HG02981 (cell line): ENCODE measurements around the gene HYAL1.
"Not testable (repeated sequence)": the region's sequence is repeated elsewhere in the genome, so short reads cannot be mapped to it uniquely, and the experiment has no call there.

Source experiments
- ATAC-seq: cut with Tn5 transposase; IDR thresholded peaks from one replicate; pipeline ENCODE4 v1.9.1; 2021; ENCODE audit warnings: mild to moderate bottlenecking, moderate library complexity; ENCODE audit not compliant: unreplicated experiment

HYAL1 gene

GRCh38 chr3:50295553-50296431 is 7.6 kb downstream of the HYAL1 start:
- ATAC-seq = no peak

GRCh38 chr3:50294492-50295403 is 8.6 kb downstream of the HYAL1 start:
- no peak for ATAC-seq

DNA sequence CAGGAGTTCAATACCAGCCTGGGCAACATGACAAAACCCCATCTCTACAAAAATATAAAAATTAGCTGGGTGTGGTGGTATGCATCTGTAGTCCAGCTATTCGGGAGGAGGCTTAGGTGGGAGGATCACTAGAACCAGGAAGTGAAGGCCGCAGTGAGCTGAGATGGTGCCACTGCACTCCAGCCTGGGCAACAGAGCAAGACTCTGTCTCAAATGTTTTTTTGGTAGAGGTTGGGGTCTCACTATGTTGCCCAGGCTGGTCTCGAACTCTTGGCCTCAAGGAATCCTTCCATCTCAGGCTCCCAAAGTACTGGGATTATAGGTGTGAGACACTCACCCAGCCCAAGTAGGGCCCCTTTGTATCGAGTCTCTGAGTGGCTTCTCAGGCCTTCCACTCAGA is 9.3 kb downstream of the HYAL1 start:
- ATAC-seq = no peak

- no peak for ATAC-seq
Measured at GRCh38 chr3:50293079-50293801, 10.1 kb downstream of the HYAL1 start.

DNA sequence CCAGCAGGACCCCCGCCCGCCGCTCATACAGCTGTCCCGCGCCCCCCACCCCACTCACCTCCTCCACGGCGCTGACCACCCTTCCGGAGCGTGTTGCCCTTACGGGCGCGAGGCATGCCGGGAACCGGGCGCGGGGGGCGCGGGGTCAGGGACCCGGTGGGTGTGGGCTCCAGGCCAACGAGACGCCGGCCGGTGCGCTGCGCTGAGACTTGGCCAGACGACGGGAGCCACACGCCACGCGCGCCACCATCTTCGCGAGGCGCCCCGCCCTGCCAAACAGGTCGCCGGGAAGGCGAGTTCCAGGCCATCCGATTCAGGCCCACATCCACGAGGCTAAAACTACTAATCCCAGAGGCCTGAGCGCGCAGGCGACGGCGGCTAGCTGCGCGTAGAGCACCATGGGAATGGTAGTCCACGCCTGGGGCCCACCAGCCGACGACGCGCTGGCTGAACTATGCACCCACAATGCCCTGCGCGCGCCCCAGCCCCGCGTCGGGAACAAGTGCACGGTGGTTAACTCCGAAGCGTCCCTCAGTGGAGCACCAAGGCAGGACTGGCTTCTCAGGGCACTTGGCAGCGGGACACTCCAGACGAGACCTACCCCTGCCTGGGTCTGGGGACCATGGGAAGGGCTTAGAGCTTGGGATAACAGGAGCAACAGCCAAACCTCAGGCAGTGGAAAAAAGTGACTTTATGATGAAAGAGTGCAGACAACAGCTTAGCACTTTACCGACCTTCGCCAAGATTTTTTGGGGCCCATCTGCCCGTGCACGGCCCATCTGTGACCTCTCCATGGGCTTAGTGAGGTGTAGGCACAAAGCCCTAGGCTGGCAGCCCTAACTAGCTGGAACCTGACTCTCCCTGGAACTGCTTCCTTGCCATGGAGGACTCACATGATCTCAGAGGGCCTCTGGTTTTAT is 11.0 kb downstream of the HYAL1 start, which contains the start of gene IFRD2:
IFRD2 (minus strand) TSS at position 271 of the 920 bp plus-strand sequence; CDS start at position 116, 155 bp downstream.
- ATAC-seq = peak; percentile 95

GRCh38 chr3:50290161-50290641 is 13.2 kb downstream of the HYAL1 start:
- ATAC-seq = no peak

GRCh38 chr3:50289130-50289529 is 14.2 kb downstream of the HYAL1 start:
- no peak for ATAC-seq

DNA sequence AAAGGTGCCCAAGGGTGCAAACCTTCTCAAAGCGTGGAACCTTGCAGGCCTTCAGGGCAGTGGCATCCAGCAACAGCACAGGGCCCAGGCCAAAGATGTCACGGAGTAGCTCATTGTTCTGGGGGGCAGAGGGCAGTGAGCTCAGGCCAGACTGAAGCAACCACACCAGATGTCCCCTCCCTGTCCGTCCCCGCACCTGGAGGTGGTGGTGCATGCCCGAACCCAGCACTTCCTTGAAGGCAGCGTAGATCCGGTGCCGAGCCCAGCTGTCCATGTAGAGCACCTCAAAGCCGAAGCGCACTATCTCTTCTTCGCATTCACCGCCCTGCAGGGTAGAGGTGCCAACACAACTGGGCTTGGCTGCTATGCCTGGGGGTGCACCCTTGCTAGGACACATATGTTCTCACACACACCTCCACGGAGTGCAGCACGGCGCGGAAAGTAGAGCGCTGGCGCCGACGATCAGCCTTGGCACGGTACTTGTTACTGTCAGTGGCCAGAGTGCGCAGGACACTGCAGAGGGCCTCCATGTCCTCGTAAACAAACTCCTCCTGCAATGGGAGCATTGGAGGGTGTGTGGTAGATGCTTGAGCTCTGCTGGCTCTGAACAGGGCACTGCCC is 14.9 kb downstream of the HYAL1 start:
- no peak for ATAC-seq

DNA sequence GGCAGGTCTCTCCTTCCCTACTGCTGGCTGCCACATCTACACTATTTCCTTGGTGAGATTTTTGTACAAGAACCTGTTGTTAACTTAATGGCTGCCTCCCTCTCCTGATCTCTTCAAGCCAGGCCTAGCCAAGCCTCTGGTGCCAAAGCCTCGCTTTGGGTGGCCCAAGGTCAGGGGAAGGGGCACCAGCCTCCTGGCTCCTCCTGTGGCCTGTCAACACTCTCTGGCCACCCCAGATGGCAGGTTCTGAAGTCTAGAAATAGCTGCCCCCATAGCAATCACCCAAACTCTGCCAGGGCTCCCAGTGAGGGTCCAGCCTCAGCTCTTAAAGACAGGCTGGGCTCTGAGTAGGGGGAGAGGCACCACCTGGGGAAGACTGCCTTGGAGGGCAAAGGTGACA is 16.1 kb downstream of the HYAL1 start:
- ATAC-seq = no peak

DNA sequence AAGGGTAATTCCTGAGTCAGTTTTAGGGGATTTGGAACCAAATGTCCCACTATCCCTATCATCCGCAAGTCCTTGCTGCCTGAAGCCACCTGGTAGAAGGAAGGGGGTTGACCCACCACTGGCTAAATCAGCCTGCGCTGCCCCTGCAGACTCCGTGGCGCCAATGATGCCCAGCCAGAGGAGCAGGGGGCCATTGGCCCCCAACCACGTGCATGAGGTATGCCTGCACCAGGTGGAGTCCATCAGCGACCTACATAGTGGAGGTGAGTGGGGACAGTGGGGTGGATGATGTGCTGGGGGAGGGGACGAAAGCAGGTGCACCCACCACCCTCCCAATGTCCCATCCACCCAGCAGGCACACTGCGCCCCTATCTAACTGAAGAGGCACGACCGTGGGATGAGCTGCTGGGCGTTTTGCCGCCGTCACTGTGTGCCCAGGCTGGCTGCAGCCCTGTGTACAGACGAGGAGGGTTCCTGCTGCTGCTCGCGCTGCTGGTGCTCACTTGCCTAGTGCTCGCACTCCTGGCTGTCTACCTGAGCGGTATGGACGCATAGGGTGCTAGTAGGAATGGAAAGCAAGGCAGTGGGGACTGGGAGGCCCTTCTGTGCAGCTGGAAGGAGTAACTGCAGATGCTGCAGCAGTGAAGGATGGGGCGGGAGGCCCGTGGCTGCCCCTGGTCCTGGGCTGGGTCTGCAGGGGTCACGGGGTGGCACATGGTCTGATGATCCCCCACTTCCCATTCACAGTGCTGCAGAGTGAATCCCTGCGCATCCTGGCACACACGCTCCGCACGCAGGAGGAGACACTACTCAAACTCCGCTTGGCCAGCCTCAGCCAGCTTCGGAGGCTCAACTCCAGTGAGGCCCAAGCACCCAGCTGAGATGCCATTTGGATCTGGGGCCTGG is 16.8 kb downstream of the HYAL1 start:
- ATAC-seq = no peak

DNA sequence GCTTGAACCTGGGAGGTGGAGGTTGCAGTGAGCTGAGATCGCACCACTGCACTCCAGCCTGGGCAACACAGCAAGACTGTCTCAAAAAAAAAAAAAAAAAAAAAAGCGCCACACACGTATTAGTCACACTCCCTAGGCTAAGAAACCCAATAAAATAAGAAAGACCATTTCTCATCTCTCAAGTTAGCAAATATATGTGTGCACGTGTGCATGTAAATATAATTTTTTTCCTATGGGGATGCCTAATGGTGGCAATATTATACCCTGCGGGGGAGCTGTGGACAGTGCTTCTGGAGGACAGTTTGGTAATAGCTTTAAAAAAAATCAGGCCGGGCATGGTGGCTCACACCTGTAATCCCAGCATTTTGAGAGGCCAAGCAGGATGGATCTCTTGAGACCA is 19.3 kb downstream of the HYAL1 start:
- not testable (repeated sequence) for ATAC-seq

DNA sequence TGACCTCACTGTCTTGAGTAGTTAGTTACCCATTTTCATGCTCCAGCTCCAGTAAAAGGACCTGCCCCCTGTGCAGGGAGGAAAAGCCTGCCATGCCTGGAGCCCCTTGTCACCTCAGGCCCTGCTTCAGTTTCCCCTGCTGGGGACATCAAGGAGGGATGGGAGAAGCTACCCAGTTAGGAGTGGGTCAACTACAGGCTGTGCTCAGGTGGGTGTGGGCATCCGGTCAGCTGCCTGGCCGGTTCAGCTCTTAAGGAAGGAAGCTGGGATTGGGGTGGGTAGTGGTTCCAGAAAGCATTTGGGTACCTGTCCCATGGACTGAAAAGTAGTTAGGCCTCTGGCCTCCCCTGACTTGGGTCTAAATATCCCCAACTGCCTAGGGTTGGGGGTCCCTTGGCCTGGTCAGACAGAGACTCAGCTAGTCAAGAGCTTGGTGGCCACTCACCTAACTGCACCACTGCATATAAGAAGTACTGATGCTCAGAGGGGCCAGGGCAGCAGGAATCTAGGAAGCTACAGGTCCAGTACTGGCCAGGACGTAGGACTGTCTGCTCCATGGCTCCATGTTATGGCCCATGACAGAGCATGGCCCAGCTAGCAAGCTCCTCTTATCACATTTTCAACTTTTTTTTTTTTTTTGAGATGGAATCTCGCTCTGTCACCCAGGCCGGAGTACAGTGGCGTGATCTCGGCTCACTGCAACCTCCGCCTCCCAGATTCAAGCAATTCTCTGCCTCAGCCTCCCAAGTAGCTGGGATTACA is 23.9 kb downstream of the HYAL1 start:
- no peak for ATAC-seq

GRCh38 chr3:50278880-50279224 is 24.5 kb downstream of the HYAL1 start, which contains the start of gene LSMEM2:
LSMEM2 (plus strand) TSS chr3:50279087; CDS start chr3:50279114, 27 bp downstream.
- no peak for ATAC-seq

DNA sequence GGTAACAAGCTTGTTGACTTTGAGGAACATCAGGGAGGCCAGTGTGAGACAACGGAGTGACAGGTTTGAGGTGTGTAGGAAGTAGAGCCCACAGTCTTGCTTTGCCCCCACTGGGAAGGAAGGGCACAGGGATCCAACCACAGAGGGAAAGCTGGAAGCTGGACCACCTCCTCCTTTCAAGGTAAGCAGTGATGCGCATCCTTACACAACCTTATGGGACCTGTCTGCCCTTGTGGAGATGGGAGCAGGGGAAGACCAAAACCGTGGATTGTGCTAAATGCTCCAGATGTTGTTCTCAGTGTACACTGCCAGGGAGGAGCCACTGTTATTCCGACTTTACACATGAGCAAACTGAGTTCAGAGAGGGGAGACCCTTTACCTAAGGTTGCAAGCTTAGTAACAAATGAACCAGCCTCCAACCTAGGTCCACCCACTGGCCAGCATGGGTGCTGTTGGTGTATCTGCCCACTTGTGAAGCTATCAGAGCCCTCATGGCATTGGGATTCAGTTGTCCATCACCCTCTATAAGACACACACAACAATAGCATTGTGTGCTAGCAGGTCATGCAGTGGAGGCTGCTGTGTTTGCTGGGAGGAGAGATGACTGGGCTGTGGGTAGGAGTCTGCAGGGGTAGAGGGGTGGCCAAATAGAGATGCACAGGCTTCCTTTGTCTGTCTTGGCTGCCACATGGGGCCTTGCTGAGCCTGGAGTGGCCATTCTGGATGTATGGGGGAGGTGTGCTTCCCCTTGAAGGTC is 25.1 kb downstream of the HYAL1 start:
- no peak for ATAC-seq

DNA sequence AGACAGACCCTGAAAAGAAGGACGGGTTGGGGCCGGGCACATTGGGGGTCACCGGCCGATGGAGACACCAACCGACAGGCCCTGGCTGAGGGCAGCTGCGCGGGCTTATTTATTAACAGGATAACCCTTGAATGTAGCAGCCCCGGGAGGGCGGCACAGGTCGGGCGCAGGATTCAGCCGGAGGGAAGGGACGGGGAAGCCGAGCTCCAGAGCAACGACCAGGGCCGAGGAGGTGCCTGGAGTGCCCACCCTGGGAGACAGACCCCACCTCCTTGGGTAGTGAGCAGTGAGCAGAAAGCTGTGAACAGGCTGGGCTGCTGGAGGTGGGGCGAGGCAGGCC is 26.6 kb downstream of the HYAL1 start:
- no peak for ATAC-seq

GRCh38 chr3:50275996-50276761 is 27.2 kb downstream of the HYAL1 start:
- ATAC-seq = no peak
